CD4-positive, alpha-beta T cell treated with Interleukin-15 for 4 hours (primary cell): ENCODE data around the gene STH.

ENCODE experiments used
- DNase-seq: peaks from one replicate; pipeline ENCODE4 v3.0.0-alpha.2; 2020; ENCODE audit warnings: low spot score

Gene STH

GRCh38 chr17:45967378-45967777 is 31.7 kb upstream of the STH start:
- no peak for DNase-seq

- no peak for DNase-seq
These were observed 30.3 kb upstream of the STH start for GRCh38 chr17:45968732-45969131.

GRCh38 chr17:45969726-45970125 is 29.3 kb upstream of the STH start:
- DNase-seq: no peak

- DNase-seq: no peak
These were observed 28.4 kb upstream of the STH start for GRCh38 chr17:45970659-45971058.

- DNase-seq: no peak
These were observed 27.3 kb upstream of the STH start for GRCh38 chr17:45971698-45972141.

GRCh38 chr17:45972531-45972930 is 26.5 kb upstream of the STH start:
- no peak for DNase-seq

GRCh38 chr17:45973099-45973780 is 25.8 kb upstream of the STH start:
- no peak for DNase-seq

GRCh38 chr17:45973946-45974859 is 24.8 kb upstream of the STH start:
- DNase-seq: no peak

GRCh38 chr17:45974916-45975630 is 24.0 kb upstream of the STH start:
- DNase-seq: no peak

- DNase-seq: no peak
These were observed 23.3 kb upstream of the STH start for GRCh38 chr17:45975640-45976295.

GRCh38 chr17:45976391-45976754 is 22.7 kb upstream of the STH start:
- DNase-seq: no peak

GRCh38 chr17:45976755-45977505 is 22.1 kb upstream of the STH start:
- DNase-seq: no peak

- DNase-seq: no peak
These were observed 21.6 kb upstream of the STH start for GRCh38 chr17:45977506-45977824.

GRCh38 chr17:45977976-45978626 is 20.9 kb upstream of the STH start:
- no peak for DNase-seq

- DNase-seq: no peak
These were observed 19.9 kb upstream of the STH start for GRCh38 chr17:45979137-45979536.

GRCh38 chr17:45980855-45981254 is 18.2 kb upstream of the STH start:
- no peak for DNase-seq

- no peak for DNase-seq
These were observed 17.7 kb upstream of the STH start for GRCh38 chr17:45981306-45981705.

GRCh38 chr17:45982791-45983613 is 16.0 kb upstream of the STH start:
- no peak for DNase-seq

GRCh38 chr17:45983614-45984310 is 15.3 kb upstream of the STH start:
- DNase-seq: no peak

- DNase-seq: no peak
These were observed 14.7 kb upstream of the STH start for GRCh38 chr17:45984368-45984767.
